GM23338 (cell line): ENCODE data around the gene SSH2. TPM values are rescaled to one million over a fixed set of nuclear protein-coding genes. Genes with fewer than 3 reads are reported as not detected.

Source experiments
- ATAC-seq: fragments of 200-7000 bp; cut with Tn5 transposase; 3 replicates; pipeline ENCODE4 v1.9.1; 2020
- DNase-seq: peaks from one replicate; pipeline ENCODE4 v3.0.0-alpha.2; 2015; ENCODE audit warnings: low spot score
- H2AFZ ChIP-seq: fragments of 200-600 bp; sonication (generic); 2 replicates; pipeline ENCODE4 v1.8.0; 2016; ENCODE audit warnings: antibody characterized with exemption, mild to moderate bottlenecking, moderate library complexity
- H3F3A ChIP-seq: fragments of 200-600 bp; sonication (generic); replicated peaks from 2 replicates; pipeline ENCODE4 v1.8.0; 2017; ENCODE audit warnings: antibody characterized with exemption, mixed run types, low read depth
- H3K27ac ChIP-seq: fragments of 200-600 bp; sonication (generic); 2 replicates; pipeline ENCODE4 v1.6.1; 2016; ENCODE audit warnings: low read depth
- H3K27me3 ChIP-seq: fragments of 200-600 bp; sonication (generic); 2 replicates; pipeline ENCODE4 v1.8.0; 2016; ENCODE audit warnings: mild to moderate bottlenecking, mixed run types, moderate library complexity; ENCODE audit not compliant: insufficient read depth
- H3K36me3 ChIP-seq: fragments of 200-600 bp; sonication (generic); 2 replicates; pipeline ENCODE4 v1.8.0; 2016; ENCODE audit warnings: mild to moderate bottlenecking; ENCODE audit not compliant: insufficient read depth
- H3K4me1 ChIP-seq: fragments of 200-600 bp; sonication (generic); 2 replicates; pipeline ENCODE4 v1.8.0; 2016; ENCODE audit warnings: mild to moderate bottlenecking, moderate library complexity; ENCODE audit not compliant: insufficient read depth
- H3K4me2 ChIP-seq: fragments of 200-600 bp; sonication (generic); 2 replicates; pipeline ENCODE4 v1.7.1; 2017; ENCODE audit warnings: mixed run types
- H3K4me3 ChIP-seq: fragments of 200-600 bp; sonication (generic); 2 replicates; pipeline ENCODE4 v1.6.1; 2016; ENCODE audit warnings: mixed run types
- H3K79me2 ChIP-seq: fragments of 200-600 bp; sonication (generic); replicated peaks from 2 replicates; pipeline ENCODE4 v1.8.0; 2017; ENCODE audit warnings: mild to moderate bottlenecking; ENCODE audit not compliant: insufficient read depth
- H3K9me2 ChIP-seq: fragments of 200-600 bp; sonication (generic); 2 replicates; pipeline ENCODE4 v1.8.0; 2017; ENCODE audit not compliant: insufficient read depth
- H4K20me1 ChIP-seq: fragments of 200-600 bp; sonication (generic); replicated peaks from 2 replicates; pipeline ENCODE4 v1.8.0; 2017; ENCODE audit warnings: mild to moderate bottlenecking; ENCODE audit not compliant: insufficient read depth
- H3K27ac Mint-ChIP-seq: 2 replicates; pipeline ENCODE4 v1.8.0; 2020; ENCODE audit warnings: inconsistent platforms, mild to moderate bottlenecking, moderate library complexity, mixed read lengths
- H3K27me3 Mint-ChIP-seq: 3 replicates; pipeline ENCODE4 v1.8.0; 2022; ENCODE audit warnings: low read depth, mild to moderate bottlenecking, moderate library complexity, mixed read lengths, inconsistent platforms; ENCODE audit not compliant: insufficient read depth, poor library complexity
- H3K36me3 Mint-ChIP-seq: 3 replicates; pipeline ENCODE4 v1.8.0; 2021; ENCODE audit warnings: low read depth, mild to moderate bottlenecking, inconsistent platforms, moderate library complexity, mixed read lengths
- H3K4me1 Mint-ChIP-seq: 3 replicates; pipeline ENCODE4 v1.8.0; 2020; ENCODE audit warnings: mild to moderate bottlenecking, inconsistent platforms, mixed read lengths
- H3K4me3 Mint-ChIP-seq: 3 replicates; pipeline ENCODE4 v1.8.0; 2021; ENCODE audit warnings: moderate library complexity, mild to moderate bottlenecking, inconsistent platforms, mixed read lengths
- H3K9me3 Mint-ChIP-seq: 3 replicates; pipeline ENCODE4 v1.8.0; 2020; ENCODE audit warnings: moderate library complexity, mild to moderate bottlenecking, inconsistent platforms, mixed read lengths
- CREB1 ChIP-seq: fragments of 250-450 bp; sonication (Bioruptor Pico); IDR thresholded peaks from 2 replicates; pipeline ENCODE4 v1.5.0; 2020; ENCODE audit warnings: low read depth, mild to moderate bottlenecking, moderate library complexity
- CTCF ChIP-seq, 2 experiments: fragments of 200-600 bp in 1 of 2; sonication (generic) in 1 of 2; conservative IDR thresholded peaks; 2 replicates each; pipeline versions ENCODE4 v1.5.1 to v1.6.1; 2016 to 2017; ENCODE audit warnings: antibody characterized with exemption in 2 of 2, low read depth in 2 of 2, mild to moderate bottlenecking in 2 of 2, moderate library complexity in 1 of 2
- ETS1 ChIP-seq: IDR thresholded peaks from 2 replicates; pipeline ENCODE4 v1.6.1; 2016; ENCODE audit warnings: antibody characterized with exemption
- EZH2 ChIP-seq: fragments of 200-600 bp; sonication (generic); IDR thresholded peaks from one replicate; pipeline ENCODE4 v1.8.0; 2017; ENCODE audit warnings: antibody characterized with exemption, mild to moderate bottlenecking, low read depth; ENCODE audit not compliant: unreplicated experiment
- EZH2phosphoT487 ChIP-seq: fragments of 200-600 bp; sonication (generic); IDR thresholded peaks from one replicate; pipeline ENCODE4 v1.8.1; 2018; ENCODE audit warnings: antibody characterized with exemption; ENCODE audit not compliant: unreplicated experiment
- JUNB ChIP-seq: IDR thresholded peaks from one replicate; pipeline ENCODE4 v1.6.1; 2016; ENCODE audit warnings: antibody characterized with exemption; ENCODE audit not compliant: unreplicated experiment
- NANOG ChIP-seq: IDR thresholded peaks from 2 replicates; pipeline ENCODE4 v1.6.1; 2016; ENCODE audit warnings: antibody characterized with exemption, borderline replicate concordance
- POLR2AphosphoS5 ChIP-seq: IDR thresholded peaks from 2 replicates; pipeline ENCODE4 v1.6.1; 2016; ENCODE audit warnings: antibody characterized with exemption, low read depth
- REST ChIP-seq: IDR thresholded peaks from one replicate; pipeline ENCODE4 v1.6.1; 2018; ENCODE audit warnings: antibody characterized with exemption; ENCODE audit not compliant: unreplicated experiment
- STAT1 ChIP-seq: IDR thresholded peaks from one replicate; pipeline ENCODE4 v1.6.1; 2016; ENCODE audit warnings: antibody characterized with exemption; ENCODE audit not compliant: unreplicated experiment
- ZNF114 ChIP-seq: fragments of 250-450 bp; sonication (Bioruptor Pico); IDR thresholded peaks from 2 replicates; pipeline ENCODE4 v1.5.0; 2020; ENCODE audit warnings: mild to moderate bottlenecking, moderate library complexity
- ZNF331 ChIP-seq: fragments of 250-450 bp; sonication (Bioruptor Pico); IDR thresholded peaks from 2 replicates; pipeline ENCODE4 v1.5.0; 2020; ENCODE audit warnings: low read depth, mild to moderate bottlenecking, moderate library complexity
- ZNF462 ChIP-seq: fragments of 250-450 bp; sonication (Bioruptor Pico); IDR thresholded peaks from 2 replicates; pipeline ENCODE4 v1.5.0; 2020; ENCODE audit warnings: mild to moderate bottlenecking, moderate library complexity
- polyA plus RNA-seq: library from polyadenylated mRNA; unstranded; fragments of >200 nt; fragmentation: Nextera tagmentation; extraction: Ambion mirVana; gene quantifications from 2 replicates; pipeline ENCODE4 v1.2.1, GENCODE V29; 2016
- total RNA-seq: library from RNA; depleted of rRNA; stranded (reverse); fragments of >200 nt; shearing (Covaris generic); gene quantifications from 2 replicates; pipeline ENCODE4 v1.2.3, GENCODE V29; 2014

Gene SSH2
- total and polyA plus RNA-seq, 2 experiments from 2014 or later: 9.9 to 12.1 TPM

GRCh38 chr17:29846298-29846697 lies 83.7 kb downstream of the SSH2 start:
- Mint-ChIP-seq H3K27ac (no peak overlapping the region), H3K36me3 (no peaks in the 10 kb centered on the region)
- TF ChIP-seq ZNF331 (CRISPR knock-in tag): no peak
- TF ChIP-seq EZH2: no peak
- no peak for TF ChIP-seq CTCF (conservative IDR thresholded peaks at IDR 0.05; ENCODE audit: low read depth in 2 of 2)
- TF ChIP-seq CREB1: no peak
- TF ChIP-seq ETS1: no peak
- no peak for TF ChIP-seq POLR2AphosphoS5
- TF ChIP-seq ZNF114 (CRISPR knock-in tag): no peak
- no peak for TF ChIP-seq NANOG
- no peak for TF ChIP-seq EZH2phosphoT487
- TF ChIP-seq REST: no peak
- TF ChIP-seq STAT1: no peak
- no peak for TF ChIP-seq JUNB
- TF ChIP-seq ZNF462 (CRISPR knock-in tag): no peak

More at GRCh38 chr17:29846298-29846697, 83.7 kb downstream of the SSH2 start:
- Histone ChIP-seq H2AFZ (no peak overlapping the region), H3K4me1 (0 out of 2 replicates have a peak, but pooled peaks cover 12% of the 10 kb centered on the region), H3F3A (no peaks in the 10 kb centered on the region), H3K9me2 (no peaks in the 10 kb centered on the region), H3K4me2 (no peak overlapping the region), H3K27me3 (no peaks in the 10 kb centered on the region), H3K79me2 (no peaks in the 10 kb centered on the region), H3K27ac (no peak overlapping the region), H3K36me3 (no peaks in the 10 kb centered on the region), H4K20me1 (no peaks in the 10 kb centered on the region), H3K4me3 (no peak overlapping the region)
- H3K9me3 Mint-ChIP-seq: no peaks in the 10 kb centered on the region
- no peak overlapping the region for H3K4me3 Mint-ChIP-seq
- ATAC-seq (no peak), DNase-seq (no peak)
- H3K27me3 Mint-ChIP-seq: peaks cover 2% of the 10 kb centered on the region
- peaks cover 10% of the 10 kb centered on the region for H3K4me1 Mint-ChIP-seq
